ENCODE data around the gene ALPG.
"Not testable (repeated sequence)": the region's sequence is repeated elsewhere in the genome, so short reads cannot be mapped to it uniquely, and the experiment has no call there.

Gene ALPG

GRCh38 chr2:232377319-232377718 is 29.3 kb upstream of the ALPG start:
- no peak for DNase-seq

GRCh38 chr2:232377841-232378734 is 28.6 kb upstream of the ALPG start:
- no peak for DNase-seq

- not testable (repeated sequence) for DNase-seq
Measured at GRCh38 chr2:232378735-232379151, 27.9 kb upstream of the ALPG start, which contains the start of gene ALPP. Gene ALPP (plus strand): TSS chr2:232378751. CDS start chr2:232378803, 52 bp downstream.

GRCh38 chr2:232379610-232380590 is 26.7 kb upstream of the ALPG start:
- DNase-seq: not testable (repeated sequence)

GRCh38 chr2:232381204-232382031 is 25.2 kb upstream of the ALPG start:
- not testable (repeated sequence) for DNase-seq

GRCh38 chr2:232382331-232383225 is 24.1 kb upstream of the ALPG start:
- no peak for DNase-seq

- DNase-seq: no peak
Measured at GRCh38 chr2:232384466-232384865, 22.2 kb upstream of the ALPG start.

GRCh38 chr2:232385058-232385457 is 21.6 kb upstream of the ALPG start:
- not testable (repeated sequence) for DNase-seq

GRCh38 chr2:232385660-232386489 is 20.8 kb upstream of the ALPG start:
- DNase-seq: no peak

- DNase-seq: no peak
Measured at GRCh38 chr2:232386490-232386739, 20.2 kb upstream of the ALPG start.

- no peak for DNase-seq
Measured at GRCh38 chr2:232386740-232387450, 19.7 kb upstream of the ALPG start.

- DNase-seq: no peak
Measured at GRCh38 chr2:232387451-232388171, 19.0 kb upstream of the ALPG start.

GRCh38 chr2:232388324-232388891 is 18.2 kb upstream of the ALPG start:
- DNase-seq: no peak

GRCh38 chr2:232389327-232389726 is 17.3 kb upstream of the ALPG start:
- no peak for DNase-seq

- no peak for DNase-seq
Measured at GRCh38 chr2:232390661-232391060, 16.0 kb upstream of the ALPG start.

- DNase-seq: no peak
Measured at GRCh38 chr2:232393556-232393955, 13.1 kb upstream of the ALPG start.

GRCh38 chr2:232394431-232394830 is 12.2 kb upstream of the ALPG start:
- DNase-seq: not testable (repeated sequence)

- DNase-seq: no peak
Measured at GRCh38 chr2:232395586-232395985, 11.1 kb upstream of the ALPG start.

GRCh38 chr2:232396683-232397082 is 10.0 kb upstream of the ALPG start:
- DNase-seq: no peak

Data from NCI-H1694 (cell line).